Measurements from ENCODE around the gene TLR3.
A peak's percentile ranks its signal among the peaks of the same experiment; 100 is the strongest.

The TLR3 gene

GRCh38 chr4:186107947-186108346 is 39.0 kb downstream of the TLR3 start:
- DNase-seq, result no peak

- DNase-seq, result no peak
Measured at GRCh38 chr4:186108391-186108790, 39.4 kb downstream of the TLR3 start.

GRCh38 chr4:186109245-186109644 is 40.3 kb downstream of the TLR3 start:
- DNase-seq, result no peak

- DNase-seq, result no peak
Measured at GRCh38 chr4:186116697-186117096, 47.7 kb downstream of the TLR3 start.

GRCh38 chr4:186118582-186118981 is 49.6 kb downstream of the TLR3 start:
- DNase-seq, result no peak

GRCh38 chr4:186121057-186121456 is 52.1 kb downstream of the TLR3 start:
- no peak for DNase-seq

GRCh38 chr4:186128842-186129241 is 59.9 kb downstream of the TLR3 start:
- DNase-seq, result no peak

- no peak for DNase-seq
Measured at GRCh38 chr4:186131935-186132334, 63.0 kb downstream of the TLR3 start.

GRCh38 chr4:186132577-186133242 is 63.8 kb downstream of the TLR3 start:
- no peak for DNase-seq

GRCh38 chr4:186134257-186134656 is 65.3 kb downstream of the TLR3 start:
- DNase-seq, result no peak

GRCh38 chr4:186134861-186135260 is 65.9 kb downstream of the TLR3 start:
- DNase-seq, result no peak

GRCh38 chr4:186137196-186137794 is 68.3 kb downstream of the TLR3 start:
- peak; percentile 40 for DNase-seq

All from NCI-H1092 treated with DMSO at 0.1 percent for 48 hours (cell line).